A549 (cell line): ENCODE measurements around the gene RER1. TPM values are rescaled to one million over a fixed set of nuclear protein-coding genes. Genes with fewer than 3 reads are reported as not detected.

Experiments
- ATAC-seq, 2 experiments: fragments of 200-7000 bp in 1 of 2; fragments of >200 bp in 1 of 2; cut with Nextera tagmentation in 1 of 2; cut with Tn5 transposase in 1 of 2; 3 replicates each; pipeline versions ENCODE4 v1.8.0 to v1.9.1; 2018 to 2020; ENCODE audit warnings: mild to moderate bottlenecking in 1 of 2, moderate library complexity in 1 of 2
- CTCF ChIA-PET: fragments of 300-600 bp; sonication (Branson Sonifier 250); formaldehyde crosslinking; extraction: SDS; loops from one replicate; lab custom pipeline; 2021; ENCODE audit warnings: antibody characterized with exemption, inconsistent platforms; lab: Yijun Ruan, JAX
- POLR2A ChIA-PET: fragments of 350-600 bp; formaldehyde crosslinking; extraction: SDS; loops from one replicate; lab custom pipeline; 2021; ENCODE audit warnings: antibody characterized with exemption, inconsistent platforms; lab: Yijun Ruan, JAX
- DNase-seq, 2 experiments: peaks; one replicate each; pipeline versions ENCODE4 v3.0.0 to v3.0.0-alpha.2; 2011 to 2016; ENCODE audit warnings: low read depth in 1 of 2, low spot score in 1 of 2
- FAIRE-seq: peaks from 2 replicates; lab custom pipeline; 2011; peaks lifted over from hg19 to GRCh38; lab: Jason Lieb, UNC
- H3K27ac ChIP-seq, 2 experiments: fragments of >200 bp; sonication (Bioruptor Twin); formaldehyde crosslinking; 3 replicates each; pipeline ENCODE4 v1.5.1; 2016 to 2017
- H3K4me1 ChIP-seq: fragments of >200 bp; sonication (Bioruptor Twin); formaldehyde crosslinking; 3 replicates; pipeline ENCODE4 v1.6.1; 2016
- H3K4me2 ChIP-seq: fragments of >200 bp; sonication (Bioruptor Twin); formaldehyde crosslinking; 3 replicates; pipeline ENCODE4 v1.6.1; 2016
- H3K4me3 ChIP-seq: fragments of >200 bp; sonication (Bioruptor Twin); formaldehyde crosslinking; 3 replicates; pipeline ENCODE4 v1.5.1; 2016
- H3K9me3 ChIP-seq: fragments of >200 bp; sonication (Bioruptor Twin); formaldehyde crosslinking; 3 replicates; pipeline ENCODE4 v1.6.1; 2016
- BHLHE40 ChIP-seq: IDR thresholded peaks from 2 replicates; pipeline ENCODE4 v1.6.1; 2012; ENCODE audit warnings: low read depth, low read length, inconsistent platforms
- CEBPB ChIP-seq, 2 experiments: fragments of >200 bp in 1 of 2; sonication (Bioruptor Twin) in 1 of 2; formaldehyde crosslinking in 1 of 2; IDR thresholded peaks; 2 replicates each; pipeline ENCODE4 v1.6.1; 2012 to 2016
- CTCF ChIP-seq: fragments of >200 bp; sonication (Bioruptor Twin); formaldehyde crosslinking; IDR thresholded peaks from 3 replicates; pipeline ENCODE4 v1.5.1; 2016
- E2F6 ChIP-seq: IDR thresholded peaks from 2 replicates; pipeline ENCODE4 v1.6.1; 2012; ENCODE audit warnings: low read depth, borderline replicate concordance
- EHF ChIP-seq: fragments of 250-450 bp; sonication (Bioruptor Pico); IDR thresholded peaks from 2 replicates; pipeline ENCODE4 v1.5.0; 2020; ENCODE audit warnings: mild to moderate bottlenecking
- EHMT2 ChIP-seq: fragments of 200-600 bp; sonication (generic); IDR thresholded peaks from 2 replicates; pipeline ENCODE4 v1.6.1; 2016; ENCODE audit warnings: antibody characterized with exemption, low read depth, mild to moderate bottlenecking, moderate library complexity
- EP300 ChIP-seq, 2 experiments: fragments of >200 bp; sonication (Bioruptor Twin); formaldehyde crosslinking; IDR thresholded peaks; 2 replicates in 1 of 2; 3 replicates in 1 of 2; pipeline ENCODE4 v1.6.1; 2016 to 2017
- FOSB ChIP-seq: fragments of 250-450 bp; sonication (Bioruptor Pico); IDR thresholded peaks from 2 replicates; pipeline ENCODE4 v1.5.0; 2020; ENCODE audit warnings: mild to moderate bottlenecking, moderate library complexity
- FOXS1 ChIP-seq: fragments of 250-450 bp; sonication (Bioruptor Pico); IDR thresholded peaks from 2 replicates; pipeline ENCODE4 v1.5.0; 2020; ENCODE audit warnings: mild to moderate bottlenecking, moderate library complexity
- HES2 ChIP-seq: fragments of >200 bp; sonication (Bioruptor Twin); formaldehyde crosslinking; IDR thresholded peaks from 2 replicates; pipeline ENCODE4 v1.6.1; 2016
- HOXA7 ChIP-seq: fragments of 250-450 bp; sonication (Bioruptor Pico); IDR thresholded peaks from 2 replicates; pipeline ENCODE4 v1.5.0; 2020; ENCODE audit warnings: mild to moderate bottlenecking, moderate library complexity
- HOXB5 ChIP-seq: fragments of 250-450 bp; sonication (Bioruptor Pico); IDR thresholded peaks from 2 replicates; pipeline ENCODE4 v1.5.0; 2020; ENCODE audit warnings: mild to moderate bottlenecking, moderate library complexity
- JUN ChIP-seq, 2 experiments: fragments of >200 bp; sonication (Bioruptor Twin); formaldehyde crosslinking; IDR thresholded peaks; 2 replicates in 1 of 2; 3 replicates in 1 of 2; pipeline ENCODE4 v1.6.1; 2016 to 2017
- KDM1A ChIP-seq: fragments of 200-600 bp; sonication (generic); IDR thresholded peaks from 2 replicates; pipeline ENCODE4 v1.6.1; 2016; ENCODE audit warnings: low read depth, mild to moderate bottlenecking
- KDM5A ChIP-seq: fragments of 200-600 bp; sonication (generic); IDR thresholded peaks from 2 replicates; pipeline ENCODE4 v1.6.1; 2016; ENCODE audit warnings: antibody characterized with exemption, mild to moderate bottlenecking
- MAX ChIP-seq: IDR thresholded peaks from 2 replicates; pipeline ENCODE4 v1.6.1; 2012
- MAZ ChIP-seq: fragments of 150-350 bp; IDR thresholded peaks from 2 replicates; pipeline ENCODE4 v1.6.1; 2014; ENCODE audit warnings: antibody characterized with exemption, low read depth, low read length, borderline replicate concordance
- RAD21 ChIP-seq, 2 experiments: fragments of >200 bp in 1 of 2; sonication (Bioruptor Twin) in 1 of 2; formaldehyde crosslinking in 1 of 2; IDR thresholded peaks in 1 of 2; conservative IDR thresholded peaks in 1 of 2; 2 replicates in 1 of 2; 3 replicates in 1 of 2; pipeline ENCODE4 v1.6.1; 2012 to 2018; ENCODE audit warnings: inconsistent platforms in 1 of 2
- REST ChIP-seq: fragments of 200-600 bp; sonication (generic); IDR thresholded peaks from 2 replicates; pipeline ENCODE4 v1.6.1; 2016; ENCODE audit warnings: antibody characterized with exemption, mild to moderate bottlenecking, moderate library complexity
- SMC3 ChIP-seq: fragments of >200 bp; sonication (Bioruptor Twin); formaldehyde crosslinking; IDR thresholded peaks from 3 replicates; pipeline ENCODE4 v1.6.1; 2018; ENCODE audit warnings: inconsistent platforms
- TFCP2L1 ChIP-seq: fragments of 250-450 bp; sonication (Bioruptor Pico); IDR thresholded peaks from 2 replicates; pipeline ENCODE4 v1.5.0; 2021; ENCODE audit warnings: mild to moderate bottlenecking
- TP53 ChIP-seq: fragments of 250-450 bp; sonication (Bioruptor Pico); IDR thresholded peaks from 2 replicates; pipeline ENCODE4 v1.5.0; 2021; ENCODE audit warnings: mild to moderate bottlenecking, moderate library complexity
- ZC3H11A ChIP-seq: fragments of 450-650 bp; IDR thresholded peaks from 2 replicates; pipeline ENCODE4 v1.6.1; 2014; ENCODE audit warnings: antibody characterized with exemption, mild to moderate bottlenecking
- ZSCAN20 ChIP-seq: fragments of 250-450 bp; sonication (Bioruptor Pico); IDR thresholded peaks from 2 replicates; pipeline ENCODE4 v1.8.0; 2022; ENCODE audit warnings: mild to moderate bottlenecking, moderate library complexity
- WGBS: methylation state at CpG from one replicate; pipeline ENCODE4 v1.1.6; 2017; ENCODE audit errors: missing lambda C conversion rate; 5-methylcytosine and 5-hydroxymethylcytosine counted together
- polyA plus RNA-seq, 4 experiments: library from polyadenylated mRNA; depleted of rRNA in 3 of 4; stranded (reverse); fragments of >200 nt; fragmentation: RNase III in 1 of 4; extraction: RNeasy Plus Mini Kit Qiagen cat#74134 plus additional on column Dnase treatment in 1 of 4; gene quantifications; 2 replicates in 3 of 4; 3 replicates in 1 of 4; pipeline ENCODE4 v1.2.3, GENCODE V29; 2011 to 2017

RER1 gene
- polyA plus RNA-seq, 2 of the 4 experiments (the other 2 are of a cell fraction): 72.3 to 213 TPM

GRCh38 chr1:2414297-2414958 is 22.8 kb downstream of the RER1 start:
- POLR2A ChIA-PET: interaction anchor here (0.9 kb wide), 1 partner anchor 111 kb away, joined by 3 read pairs; no protein-coding TSS in a partner anchor
- CTCF ChIA-PET: interaction anchor here (0.6 to 7.2 kb wide), 18 partner anchors 9 to 1009 kb away, joined by 3 to 63 read pairs (median 4); no protein-coding TSS in a partner anchor

GRCh38 chr1:2415337-2415736 is 23.7 kb downstream of the RER1 start:
- DNase-seq: no peak
- CTCF ChIA-PET: interaction anchor here (0.6 to 7.2 kb wide), 7 partner anchors 10 to 1009 kb away, joined by 3 to 63 read pairs (median 3); no protein-coding TSS in a partner anchor
- Histone ChIP-seq H3K4me1 (peaks cover 16% of the 10 kb centered on the region), H3K4me3 (no peak overlapping the region), H3K27ac (no peak overlapping the region)
- 74% methylated on average over 11 of the region's 11 CpGs for WGBS
- TF ChIP-seq HOXB5 (CRISPR knock-in tag) (no peak), JUN (IDR thresholded peaks at IDR 0.05) (no peak), SMC3 (no peak), EHF (CRISPR knock-in tag) (no peak), HOXA7 (CRISPR knock-in tag) (no peak), ZC3H11A (no peak), TP53 (CRISPR knock-in tag) (no peak), MAZ (no peak), EHMT2 (no peak), RAD21 (conservative IDR thresholded peaks at IDR 0.05 in 1 of 2, IDR thresholded peaks at IDR 0.05 in 1 of 2) (no peak), ZSCAN20 (no peak)
- TF ChIP-seq, all 56 proteins: peak for 0
- no peak overlapping the region for H3K4me2 ChIP-seq
- POLR2A ChIA-PET: no interaction called here
- no peaks in the 10 kb centered on the region for H3K9me3 ChIP-seq
- FAIRE-seq (no peak), ATAC-seq (no peak)

More at GRCh38 chr1:2414297-2414958, 22.8 kb downstream of the RER1 start:
- Histone ChIP-seq H3K4me3 (peak overlapping the region; percentile 64; the same call in 2 of the 3 replicates), H3K27ac (peak overlapping the region; percentile 93 to 95), H3K4me2 (peak overlapping the region; percentile 98), H3K4me1 (peaks cover 16% of the 10 kb centered on the region), H3K9me3 (no peaks in the 10 kb centered on the region)
- 7% methylated on average over 6 of the region's 25 CpGs for WGBS
- TF ChIP-seq CTCF: peak; percentile 77
- peak; percentile 92 for TF ChIP-seq SMC3
- TF ChIP-seq FOXS1 (CRISPR knock-in tag): no peak
- peak; percentile 91 to 94 for TF ChIP-seq RAD21 (conservative IDR thresholded peaks at IDR 0.05 in 1 of 2, IDR thresholded peaks at IDR 0.05 in 1 of 2)
- TF ChIP-seq KDM5A: peak; percentile 29; the same call in 1 of the 2 replicates
- no peak for TF ChIP-seq HES2
- FAIRE-seq: no peak
- DNase-seq: peak; percentile 57 to 67
- peak; percentile 32 to 66; a peak in 5 of 6 replicates for ATAC-seq

GRCh38 chr1:2415801-2416208 is 24.2 kb downstream of the RER1 start:
- TF ChIP-seq EP300 (IDR thresholded peaks at IDR 0.05) (no peak), TFCP2L1 (CRISPR knock-in tag) (no peak), KDM1A (no peak), MAX (no peak), BHLHE40 (no peak), REST (no peak), CEBPB (IDR thresholded peaks at IDR 0.05) (no peak), FOSB (no peak), RAD21 (conservative IDR thresholded peaks at IDR 0.05 in 1 of 2, IDR thresholded peaks at IDR 0.05 in 1 of 2) (no peak), HOXA7 (CRISPR knock-in tag) (no peak), FOXS1 (CRISPR knock-in tag) (no peak), SMC3 (no peak), E2F6 (no peak)
- ChIA-PET POLR2A (no interaction called here), CTCF (interaction anchor here (0.9 to 7.2 kb wide), 5 partner anchors 15 to 1009 kb away, joined by 3 to 63 read pairs (median 3); no protein-coding TSS in a partner anchor)
- H3K4me2 ChIP-seq: no peak overlapping the region
- 89% methylated on average over 10 of the region's 19 CpGs for WGBS
- no peak for FAIRE-seq
- no peaks in the 10 kb centered on the region for H3K9me3 ChIP-seq
- ATAC-seq: no peak
- no peak overlapping the region for H3K27ac ChIP-seq
- H3K4me1 ChIP-seq: peaks cover 16% of the 10 kb centered on the region
- DNase-seq: no peak
- H3K4me3 ChIP-seq: no peak overlapping the region
